Measurements from ENCODE around the gene CTRB2.
"Not testable (repeated sequence)": the region's sequence is repeated elsewhere in the genome, so short reads cannot be mapped to it uniquely, and the experiment has no call there.

CTRB2 gene

DNA sequence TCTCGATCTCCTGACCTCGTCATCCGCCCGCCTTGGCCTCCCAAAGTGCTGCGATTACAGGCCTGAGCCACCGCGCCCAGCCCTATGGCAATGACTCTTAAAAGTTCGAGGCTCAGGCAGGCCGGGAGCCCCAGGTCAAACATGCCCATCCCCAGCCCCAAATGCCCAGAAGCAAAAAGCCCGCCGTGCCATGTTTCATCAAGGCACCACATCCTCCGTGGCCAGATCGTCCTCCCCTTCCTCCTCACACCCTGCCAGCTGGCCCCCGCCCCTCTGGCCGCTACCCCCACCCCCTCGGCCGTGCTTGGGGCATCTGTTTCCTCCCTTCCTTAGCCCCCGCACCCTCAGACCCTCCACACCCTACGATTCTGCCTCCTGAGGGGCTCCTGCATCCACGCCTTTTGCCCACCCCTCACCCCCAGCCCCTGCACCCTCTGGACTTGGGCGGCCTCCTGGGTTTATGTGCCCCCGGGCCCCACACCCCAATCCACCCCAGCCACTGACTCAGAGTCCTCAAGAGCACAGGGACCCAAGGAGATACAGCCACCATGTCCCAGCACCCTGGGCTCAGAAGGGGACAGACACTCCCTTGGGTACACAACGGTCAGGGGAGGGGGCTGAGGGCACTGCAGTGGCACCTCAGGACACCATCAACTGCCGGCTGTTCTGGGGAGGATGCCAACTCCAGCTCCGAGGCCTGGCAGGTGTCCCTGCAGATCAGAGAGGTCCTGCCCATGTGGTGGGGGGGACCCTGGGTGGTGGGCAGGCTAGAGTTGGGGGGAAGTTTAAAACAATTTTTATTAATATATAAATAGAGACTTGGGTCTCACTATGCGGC is 18.9 kb upstream of the CTRB2 start:
- DNase-seq, result no peak

DNA sequence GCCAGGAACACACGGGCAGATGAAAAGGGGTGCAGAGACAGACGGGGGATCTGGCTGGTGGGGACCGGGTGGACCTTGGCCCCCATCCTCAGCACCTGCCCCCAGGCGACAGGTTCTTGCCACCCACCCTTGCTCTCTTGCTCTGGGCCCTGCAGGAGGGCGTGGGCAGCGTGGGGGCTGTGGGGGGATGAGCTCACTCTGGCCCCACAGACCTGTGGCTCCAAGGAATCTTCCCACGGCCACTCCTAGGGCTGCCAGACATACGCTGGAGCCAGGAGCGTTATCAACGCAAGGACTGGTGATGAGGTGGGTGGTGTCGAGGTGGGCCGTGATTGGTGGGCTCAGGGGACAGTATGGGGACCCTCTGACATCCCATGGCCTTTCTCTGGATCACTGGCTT is 18.1 kb upstream of the CTRB2 start:
- DNase-seq, result no peak

GRCh38 chr16:75224306-75225082 is 17.5 kb upstream of the CTRB2 start:
- DNase-seq, result no peak

GRCh38 chr16:75223129-75223528 is 16.2 kb upstream of the CTRB2 start:
- not testable (repeated sequence) for DNase-seq

GRCh38 chr16:75222271-75222783 is 15.4 kb upstream of the CTRB2 start:
- DNase-seq, result no peak

- peak in 1 of 2 donors; percentile 18 for DNase-seq
Measured at GRCh38 chr16:75219838-75220237, 12.9 kb upstream of the CTRB2 start.

- no peak for DNase-seq
Measured at GRCh38 chr16:75219088-75219487, 12.1 kb upstream of the CTRB2 start.

GRCh38 chr16:75218256-75219076 is 11.5 kb upstream of the CTRB2 start, which contains the start of gene CTRB1:
Gene CTRB1 (plus strand): TSS chr16:75218988. CDS start chr16:75219008, 20 bp downstream.
- DNase-seq, result peak in 1 of 2 donors; percentile 18

DNA sequence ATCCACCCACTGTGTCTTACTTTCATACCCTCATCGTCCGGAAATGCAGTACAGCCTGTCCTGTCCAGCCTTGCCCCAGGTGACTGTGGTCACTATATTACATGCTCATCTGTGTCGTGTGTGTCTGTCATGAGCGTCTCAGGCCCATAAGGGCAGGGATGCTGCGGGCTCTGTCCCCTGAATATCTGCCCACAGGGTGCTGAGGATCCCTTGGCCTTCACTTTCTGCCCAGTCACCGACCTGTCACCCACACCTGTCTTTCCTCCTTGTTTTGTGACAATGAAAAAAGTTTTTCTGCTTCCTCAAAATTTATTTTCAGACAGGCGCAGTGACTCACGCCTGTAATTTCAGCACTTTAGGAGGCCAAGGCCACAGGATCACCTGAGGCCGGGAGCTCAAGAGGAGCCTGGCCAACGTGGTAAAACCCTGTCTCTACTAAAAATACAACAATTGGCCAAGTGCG is 10.5 kb upstream of the CTRB2 start:
- DNase-seq, result no peak

- DNase-seq, result no peak
Measured at GRCh38 chr16:75216576-75216975, 9.6 kb upstream of the CTRB2 start.

GRCh38 chr16:75216127-75216526 is 9.2 kb upstream of the CTRB2 start:
- no peak for DNase-seq

DNA sequence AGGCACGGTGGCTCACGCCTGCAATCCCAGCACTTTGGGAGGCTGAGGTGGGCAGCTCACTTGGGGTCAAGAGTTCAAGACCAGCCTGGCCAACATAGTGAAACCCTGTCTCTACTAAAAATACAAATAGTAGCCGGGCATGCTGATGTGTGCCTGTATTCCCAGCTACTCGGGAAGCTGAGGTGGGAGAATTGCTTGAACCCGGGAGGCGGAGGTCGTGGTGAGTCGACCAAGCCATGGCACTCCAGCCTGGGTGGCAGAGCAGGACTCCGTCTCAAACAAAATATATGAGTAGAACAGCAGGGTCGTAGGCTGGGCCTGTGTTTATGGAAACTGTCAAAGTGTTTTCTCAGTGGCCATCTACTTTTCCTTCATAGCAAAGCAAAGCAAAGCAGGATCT is 4.3 kb upstream of the CTRB2 start:
- DNase-seq, result not testable (repeated sequence)

GRCh38 chr16:75209944-75210343 is 3.0 kb upstream of the CTRB2 start:
- DNase-seq, result no peak

DNA sequence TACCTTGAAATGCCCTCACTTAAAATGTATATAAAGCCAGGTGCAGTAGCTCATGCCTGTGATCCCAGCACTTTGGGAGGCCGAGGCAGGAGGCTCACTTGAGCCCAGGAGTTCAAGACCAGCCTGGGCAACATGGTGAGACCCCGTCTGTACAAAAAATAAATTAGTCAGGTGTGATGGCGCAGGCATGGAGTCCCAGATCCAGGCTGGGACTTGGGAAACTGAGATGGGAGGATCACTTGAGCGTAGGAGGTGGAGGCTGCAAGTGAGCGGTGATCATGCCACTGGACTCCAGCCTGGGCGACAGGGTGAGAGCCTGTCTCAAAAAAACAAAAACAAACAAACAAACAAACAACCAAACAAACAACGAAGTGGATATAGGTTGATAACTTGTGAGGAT is 2.6 kb upstream of the CTRB2 start:
- DNase-seq, result not testable (repeated sequence)

- no peak for DNase-seq
Measured at GRCh38 chr16:75208861-75209505, 2.0 kb upstream of the CTRB2 start.

- DNase-seq, result no peak
Measured at GRCh38 chr16:75208242-75208825, 1.4 kb upstream of the CTRB2 start.

- DNase-seq, result no peak
Measured at GRCh38 chr16:75207831-75208230, 870 bp upstream of the CTRB2 start.

DNA sequence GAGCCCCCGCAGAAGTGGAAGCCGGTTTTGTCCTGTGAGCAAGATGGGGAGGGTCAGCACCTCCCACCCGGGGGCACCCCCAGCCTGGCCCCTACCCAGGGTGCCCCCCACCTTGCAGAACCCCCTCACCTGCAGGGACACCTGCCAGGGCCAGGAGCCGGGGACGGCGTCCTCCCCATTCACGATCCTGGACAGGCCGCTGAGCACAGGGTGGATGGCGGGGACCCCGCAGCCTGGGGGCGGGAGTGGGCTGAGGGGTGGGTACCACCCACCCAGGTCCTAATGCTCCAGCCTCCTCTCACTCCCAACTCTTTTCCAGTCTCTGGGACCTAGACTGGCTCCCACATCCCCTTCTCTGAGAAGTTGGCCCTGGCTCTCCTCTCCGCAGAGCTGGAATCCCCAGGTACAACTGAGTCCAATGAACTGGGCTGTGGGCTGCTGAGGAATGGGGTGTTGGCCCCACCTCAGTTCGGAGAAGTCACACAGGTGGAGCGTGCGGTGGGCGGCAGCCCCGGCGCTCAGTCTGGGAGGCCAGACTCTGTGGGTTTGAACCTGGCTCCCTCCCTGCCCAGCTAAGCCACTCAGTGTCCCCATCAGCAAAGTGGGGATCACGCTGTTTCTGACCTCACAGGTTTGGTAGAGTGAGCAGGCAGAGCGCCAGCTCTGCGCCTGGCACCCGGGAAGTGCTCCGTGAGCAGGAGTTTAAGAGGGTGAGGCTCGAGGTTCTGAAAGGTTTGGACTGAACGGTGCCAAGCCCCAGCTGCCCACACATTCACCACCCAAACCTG is 806 bp downstream of the CTRB2 start:
- DNase-seq, result not testable (repeated sequence)

- not testable (repeated sequence) for DNase-seq
Measured at GRCh38 chr16:75205438-75205837, 1.5 kb downstream of the CTRB2 start.

DNA sequence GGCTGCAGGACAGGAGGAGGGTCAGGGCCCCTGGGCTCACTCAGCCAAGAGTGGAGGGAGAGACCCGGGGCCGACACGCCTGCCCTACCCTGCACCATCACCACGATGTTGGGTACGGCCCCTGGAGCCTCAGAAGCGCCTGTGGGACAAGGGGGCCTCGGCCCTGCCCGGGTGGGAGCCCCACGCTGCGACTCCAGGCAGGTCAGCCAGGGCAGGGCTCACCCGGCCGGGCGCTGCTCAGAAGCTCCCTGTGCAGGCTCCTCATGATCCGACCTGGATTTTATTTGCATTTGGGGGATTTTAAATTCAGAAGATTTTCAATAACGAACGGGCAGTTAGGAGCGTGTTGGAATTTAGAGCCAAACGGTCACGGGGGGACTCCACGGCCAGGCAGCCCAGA is 2.1 kb downstream of the CTRB2 start:
- DNase-seq, result not testable (repeated sequence)

DNA sequence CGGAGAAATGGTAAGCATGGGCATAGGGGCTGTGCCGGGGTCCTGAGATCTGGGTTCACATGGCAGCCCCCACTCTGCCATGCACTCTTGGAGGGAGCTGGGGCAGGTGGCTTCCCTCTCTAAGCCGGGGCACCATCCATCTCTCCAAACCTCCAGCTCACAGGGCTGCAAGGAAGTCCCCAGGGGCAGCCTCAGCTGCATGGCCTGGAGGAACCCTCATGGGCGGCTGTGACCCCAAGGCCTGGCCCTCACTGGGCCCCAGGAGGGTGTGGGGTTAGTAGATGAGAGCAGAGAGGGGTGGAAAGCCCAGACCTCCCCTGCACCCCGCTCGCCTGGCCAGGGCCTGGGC is 2.6 kb downstream of the CTRB2 start:
- DNase-seq, result no peak
